BLaER1 treated with 17β-estradiol and CSF1 and Interleukin-3, amounts not matched to agents 10 nM and 100 nM (cell line): ENCODE measurements around the gene ASCC2.
A peak's percentile ranks its signal among the peaks of the same experiment; 100 is the strongest.

Experiments used
- H3K27ac ChIP-seq, 11 experiments: shearing (Covaris generic); formaldehyde crosslinking; 2 replicates each; pipeline ENCODE4 v1.8.1; 2022
- H3K27me3 ChIP-seq, 11 experiments: shearing (Covaris generic); formaldehyde crosslinking; 2 replicates each; pipeline ENCODE4 v1.8.1; 2022
- H3K36me3 ChIP-seq, 11 experiments: shearing (Covaris generic); formaldehyde crosslinking; 2 replicates each; pipeline ENCODE4 v1.8.1; 2022
- H3K4me1 ChIP-seq, 10 experiments: shearing (Covaris generic); formaldehyde crosslinking; 2 replicates each; pipeline ENCODE4 v1.8.1; 2022
- H3K4me2 ChIP-seq, 11 experiments: shearing (Covaris generic); formaldehyde crosslinking; 2 replicates each; pipeline ENCODE4 v1.8.1; 2022
- H3K4me3 ChIP-seq, 10 experiments: shearing (Covaris generic); formaldehyde crosslinking; 2 replicates each; pipeline ENCODE4 v1.8.1; 2022
- H3K9ac ChIP-seq, 11 experiments: shearing (Covaris generic); formaldehyde crosslinking; 2 replicates each; pipeline ENCODE4 v1.8.1; 2022
- H3K9me3 ChIP-seq, 11 experiments: shearing (Covaris generic); formaldehyde crosslinking; replicated peaks in 1 of 11; 2 replicates each; pipeline ENCODE4 v1.8.1; 2022
- H4K20me1 ChIP-seq, 11 experiments: shearing (Covaris generic); formaldehyde crosslinking; 2 replicates each; pipeline ENCODE4 v1.8.1; 2022
- Cebpa-rat ChIP-seq, 11 experiments: shearing (Covaris generic); IDR thresholded peaks; 2 replicates each; pipeline ENCODE4 v1.8.1; 2022

The ASCC2 gene

DNA sequence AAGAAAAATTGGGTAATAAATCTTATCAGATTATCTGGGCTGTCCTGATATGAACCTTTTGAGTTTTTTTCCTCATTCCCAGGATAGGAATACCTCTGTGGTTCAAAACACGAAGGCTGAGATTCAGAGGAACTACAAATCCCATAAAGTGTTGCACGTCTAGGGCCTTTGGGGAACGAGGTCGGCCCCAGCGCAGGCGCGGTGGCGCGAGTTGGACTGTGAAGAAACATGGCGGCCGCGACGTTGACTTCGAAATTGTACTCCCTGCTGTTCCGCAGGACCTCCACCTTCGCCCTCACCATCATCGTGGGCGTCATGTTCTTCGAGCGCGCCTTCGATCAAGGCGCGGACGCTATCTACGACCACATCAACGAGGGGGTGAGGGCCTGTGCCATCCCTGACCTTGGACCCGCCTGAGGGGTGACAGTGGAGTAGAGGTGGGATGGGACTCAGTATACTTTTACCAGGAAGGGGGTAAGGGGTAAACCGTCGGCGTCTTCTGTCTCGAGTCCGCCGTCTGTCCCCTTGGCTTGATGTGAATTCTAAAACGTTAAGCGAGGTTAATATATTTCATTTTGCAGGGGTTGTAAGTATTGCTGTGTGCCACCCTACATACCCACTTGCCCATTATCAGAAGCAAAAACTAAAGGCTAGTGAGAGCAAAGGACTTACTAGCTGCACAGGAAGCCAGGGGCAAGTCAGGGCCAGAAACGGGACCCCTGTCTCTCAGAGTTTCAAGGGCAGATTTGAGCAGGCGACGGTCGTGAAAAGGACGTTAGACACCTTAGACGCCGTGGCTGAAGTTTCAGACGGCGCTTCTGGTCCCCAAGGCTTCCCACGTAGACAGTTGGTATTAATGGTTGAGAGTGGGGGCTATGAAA lies 70.7 kb downstream of the ASCC2 start, which contains the start of gene UQCR10:
Gene UQCR10, plus strand, starts transcription at position 199 of the 881 bp plus-strand sequence. Its CDS starts 30 bp downstream, at position 229.
- no peaks in the 10 kb centered on the region for H3K27me3 ChIP-seq
- peaks cover 0 to 24% (median 0%) of the 10 kb centered on the region in 11 experiments; a peak in 4 of 22 replicates for H4K20me1 ChIP-seq
- peak within 1 kb of the TSS; percentile 79 to 95 (median 92) for H3K4me2 ChIP-seq
- peak within 1 kb of the TSS; percentile 77 to 93 (median 84) for H3K4me3 ChIP-seq
- peak within 1 kb of the TSS; percentile 84 to 94 (median 90) for H3K9ac ChIP-seq
- peaks cover 23 to 37% (median 28%) of the 10 kb centered on the region in 11 experiments for H3K36me3 ChIP-seq
- H3K27ac ChIP-seq = peak within 1 kb of the TSS; percentile 84 to 96 (median 90)
- H3K9me3 ChIP-seq = no peaks in the 10 kb centered on the region
- TF ChIP-seq Cebpa-rat (IDR thresholded peaks at IDR 0.05) = no peak
- H3K4me1 ChIP-seq = peaks cover 35 to 48% (median 40%) of the 10 kb centered on the region in 10 experiments

DNA sequence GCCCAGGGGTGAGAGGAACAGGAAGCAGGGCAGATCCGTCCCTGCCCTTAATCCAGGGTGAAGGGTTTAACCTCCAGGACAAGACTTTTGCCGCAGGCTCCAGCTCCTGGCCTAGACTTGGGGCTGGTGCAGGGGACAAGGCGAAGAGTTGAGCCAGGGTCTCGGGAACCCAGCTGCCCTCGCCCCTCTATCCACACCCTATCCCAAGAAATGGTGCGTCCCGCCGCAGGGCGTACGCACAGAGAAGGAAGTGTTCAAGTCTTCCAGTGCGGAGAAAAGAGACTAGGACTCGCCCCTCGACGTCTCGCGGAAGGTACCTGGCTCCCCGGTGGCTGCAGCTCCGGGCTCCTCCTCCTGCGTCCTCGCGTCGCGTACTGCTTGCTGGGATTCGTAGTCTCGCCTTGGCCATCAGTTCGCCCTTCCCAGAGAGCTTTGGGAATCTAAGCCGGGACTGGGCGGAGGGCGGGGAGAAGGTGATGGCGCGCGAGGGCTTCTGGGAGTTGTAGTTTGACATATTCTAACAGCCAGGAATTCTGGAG lies 71.4 kb downstream of the ASCC2 start, which contains the start of gene ZMAT5:
Gene ZMAT5, minus strand, starts transcription at position 376 of the 539 bp plus-strand sequence. CDS start 18,463 bp downstream, outside the sequence.
- peaks cover 23 to 36% (median 28%) of the 10 kb centered on the region in 11 experiments for H3K36me3 ChIP-seq
- H3K27me3 ChIP-seq = no peaks in the 10 kb centered on the region
- no peaks in the 10 kb centered on the region for H3K9me3 ChIP-seq
- H3K4me3 ChIP-seq = peak within 1 kb of the TSS; percentile 77 to 93 (median 84)
- H3K27ac ChIP-seq = peak within 1 kb of the TSS; percentile 84 to 96 (median 90)
- peaks cover 0 to 24% (median 0%) of the 10 kb centered on the region in 11 experiments; a peak in 4 of 22 replicates for H4K20me1 ChIP-seq
- H3K9ac ChIP-seq = peak within 1 kb of the TSS; percentile 84 to 94 (median 90)
- TF ChIP-seq Cebpa-rat (IDR thresholded peaks at IDR 0.05) = no peak
- H3K4me2 ChIP-seq = peak within 1 kb of the TSS; percentile 79 to 95 (median 92)
- peaks cover 35 to 48% (median 40%) of the 10 kb centered on the region in 10 experiments for H3K4me1 ChIP-seq

DNA sequence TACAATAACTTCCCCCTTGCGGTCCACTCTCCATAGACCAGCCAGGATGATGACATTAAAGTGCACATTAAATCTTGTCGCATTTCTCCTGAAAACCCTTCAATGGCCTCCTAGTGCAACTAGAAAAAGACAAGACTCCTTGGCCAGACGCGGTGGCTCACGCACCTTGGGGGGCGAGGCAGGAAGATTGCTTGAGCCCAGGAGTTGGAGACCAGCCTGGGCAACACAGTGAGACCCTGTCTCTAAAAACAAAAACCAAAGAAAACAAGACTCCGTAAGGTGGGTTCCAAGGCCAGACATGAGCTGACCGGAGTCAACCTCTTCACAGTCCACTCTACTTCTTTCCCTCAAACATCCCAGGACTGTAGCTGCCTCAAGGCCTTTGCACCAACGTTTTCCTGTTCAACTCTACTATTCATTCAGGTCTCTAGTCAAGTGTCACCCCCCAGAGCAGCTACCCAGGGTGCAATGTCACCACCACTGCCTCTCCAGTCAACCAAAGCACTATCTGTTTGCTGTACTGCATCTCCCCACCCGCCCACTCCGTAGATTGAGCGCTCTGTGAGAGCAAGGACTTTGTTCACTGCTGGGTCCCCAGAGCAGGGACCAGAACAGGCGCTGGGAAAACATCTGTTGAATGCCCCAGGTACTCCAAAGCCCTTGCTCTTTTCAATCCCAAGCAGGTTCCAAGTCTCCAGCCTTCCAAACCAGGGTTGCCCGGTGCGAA lies 72.0 kb downstream of the ASCC2 start:
- H3K36me3 ChIP-seq = peaks cover 19 to 29% (median 23%) of the 10 kb centered on the region in 11 experiments
- peak overlapping the region; percentile 77 to 93 (median 84) for H3K4me3 ChIP-seq
- H3K4me2 ChIP-seq = peak overlapping the region; percentile 78 to 95 (median 92)
- H3K9me3 ChIP-seq = no peaks in the 10 kb centered on the region
- peaks cover 0 to 24% (median 0%) of the 10 kb centered on the region in 11 experiments; a peak in 4 of 22 replicates for H4K20me1 ChIP-seq
- H3K9ac ChIP-seq = peak overlapping the region; percentile 84 to 94 (median 90)
- H3K27me3 ChIP-seq = no peaks in the 10 kb centered on the region
- H3K27ac ChIP-seq = peak overlapping the region; percentile 84 to 96 (median 90)
- peaks cover 35 to 49% (median 40%) of the 10 kb centered on the region in 10 experiments for H3K4me1 ChIP-seq
- no peak for TF ChIP-seq Cebpa-rat (IDR thresholded peaks at IDR 0.05)

DNA sequence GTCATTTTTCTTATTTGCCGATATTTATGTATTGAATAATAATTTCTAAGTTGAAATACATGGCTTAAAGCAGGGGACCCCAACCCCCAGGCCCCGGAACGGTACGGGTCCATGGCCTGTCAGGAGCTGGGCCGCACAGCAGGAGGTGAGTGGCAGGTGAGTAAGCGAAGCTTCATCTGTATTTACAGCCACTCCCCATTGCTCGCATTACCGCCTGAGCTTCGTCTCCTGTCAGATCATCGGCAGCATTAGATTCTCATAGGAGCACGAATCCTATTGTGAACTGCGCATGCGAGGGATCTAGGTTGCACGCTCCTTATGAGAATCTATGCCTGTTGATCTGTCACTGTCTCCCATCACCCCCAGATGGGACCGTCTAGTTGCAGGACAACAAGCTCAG lies 75.8 kb downstream of the ASCC2 start:
- H3K9ac ChIP-seq = no peak overlapping the region
- no peaks in the 10 kb centered on the region for H3K36me3 ChIP-seq
- no peak for TF ChIP-seq Cebpa-rat (IDR thresholded peaks at IDR 0.05)
- H4K20me1 ChIP-seq = peaks cover 0 to 24% (median 0%) of the 10 kb centered on the region in 11 experiments; a peak in 2 of 22 replicates
- peaks cover 44 to 67% (median 58%) of the 10 kb centered on the region in 10 experiments for H3K4me1 ChIP-seq
- H3K9me3 ChIP-seq = no peaks in the 10 kb centered on the region
- no peak overlapping the region for H3K4me2 ChIP-seq
- H3K27me3 ChIP-seq = no peaks in the 10 kb centered on the region
- no peak overlapping the region for H3K4me3 ChIP-seq
- no peak overlapping the region for H3K27ac ChIP-seq

DNA sequence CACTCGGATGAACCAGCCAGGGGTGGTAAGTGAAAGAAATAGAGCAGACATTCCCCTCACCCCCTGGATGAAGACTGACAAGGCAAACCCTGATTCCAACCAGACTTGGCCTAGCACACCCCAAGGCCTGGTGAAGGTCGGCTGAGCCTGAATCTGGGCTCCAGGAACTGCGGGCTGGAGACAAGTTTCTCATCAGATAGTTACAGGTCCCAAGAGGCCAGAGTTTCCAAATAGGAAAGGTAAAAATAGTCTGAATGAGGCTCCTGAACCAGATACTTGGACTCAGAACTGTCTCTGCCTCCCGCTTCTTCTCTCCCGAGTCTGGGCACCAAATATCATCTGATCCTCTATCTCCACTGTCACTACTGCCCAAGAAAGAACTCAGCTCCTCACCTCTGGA lies 79.1 kb downstream of the ASCC2 start:
- Histone ChIP-seq H3K4me2 (peak overlapping the region; percentile 43 to 91 (median 82)), H3K27me3 (no peaks in the 10 kb centered on the region), H3K36me3 (peaks cover 0 to 6% (median 0%) of the 10 kb centered on the region in 11 experiments; a peak in 3 of 22 replicates), H4K20me1 (peaks cover 0 to 35% (median 0%) of the 10 kb centered on the region in 11 experiments; a peak in 2 of 22 replicates), H3K27ac (peak overlapping the region in 10 of 11 experiments; percentile 11 to 91 (median 80); a peak in 19 of 22 replicates), H3K9me3 (no peaks in the 10 kb centered on the region), H3K9ac (peak overlapping the region; percentile 47 to 82 (median 74)), H3K4me1 (peaks cover 36 to 78% (median 68%) of the 10 kb centered on the region in 10 experiments), H3K4me3 (peak overlapping the region in 6 of 10 experiments; percentile 6 to 34 (median 28); a peak in 8 of 20 replicates)
- TF ChIP-seq Cebpa-rat (IDR thresholded peaks at IDR 0.05) = peak in 4 of 11 experiments; percentile 36 to 78 (median 46); a peak in 3 of 22 replicates

DNA sequence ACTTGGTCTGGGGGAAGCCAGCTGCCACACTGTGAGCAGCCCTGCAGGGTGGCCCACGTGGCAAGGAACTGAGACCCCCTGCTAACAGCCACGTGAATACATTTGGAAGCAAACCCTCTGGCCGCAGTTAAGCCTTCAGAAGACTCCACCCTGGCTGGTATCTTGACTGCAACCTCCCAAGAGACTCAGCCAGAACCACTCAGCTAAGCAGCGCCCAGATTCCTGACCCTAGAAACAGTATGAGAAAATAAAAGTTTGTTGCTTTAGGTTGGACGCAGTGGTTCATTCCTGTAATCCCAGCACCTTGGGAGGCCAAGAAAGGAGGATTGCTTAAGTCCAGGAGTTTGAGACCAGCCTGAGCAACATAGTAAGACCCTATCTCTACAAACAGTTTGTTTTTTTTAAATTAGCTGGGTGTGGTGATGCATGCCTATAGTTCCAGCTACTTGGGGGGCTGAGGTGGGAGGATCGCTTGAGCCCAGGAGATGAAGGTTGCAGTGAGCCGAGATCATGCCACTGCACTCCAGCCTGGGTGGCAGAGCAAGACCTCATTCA lies 79.9 kb downstream of the ASCC2 start:
- H3K9ac ChIP-seq = peak overlapping the region in 10 of 11 experiments; percentile 47 to 82 (median 74); a peak in 18 of 22 replicates
- peak overlapping the region in 5 of 10 experiments; percentile 6 to 34 (median 30); a peak in 5 of 20 replicates for H3K4me3 ChIP-seq
- H3K27ac ChIP-seq = peak overlapping the region in 9 of 11 experiments; percentile 37 to 91 (median 80); a peak in 17 of 22 replicates
- TF ChIP-seq Cebpa-rat (IDR thresholded peaks at IDR 0.05) = no peak
- H3K9me3 ChIP-seq = no peaks in the 10 kb centered on the region
- H3K27me3 ChIP-seq = no peaks in the 10 kb centered on the region
- H4K20me1 ChIP-seq = peaks cover 0 to 35% (median 0%) of the 10 kb centered on the region in 11 experiments; a peak in 2 of 22 replicates
- H3K4me1 ChIP-seq = peaks cover 32 to 83% (median 73%) of the 10 kb centered on the region in 10 experiments
- H3K4me2 ChIP-seq = peak overlapping the region; percentile 43 to 91 (median 82); a peak in 21 of 22 replicates
- peaks cover 0 to 10% (median 0%) of the 10 kb centered on the region in 11 experiments; a peak in 4 of 22 replicates for H3K36me3 ChIP-seq

DNA sequence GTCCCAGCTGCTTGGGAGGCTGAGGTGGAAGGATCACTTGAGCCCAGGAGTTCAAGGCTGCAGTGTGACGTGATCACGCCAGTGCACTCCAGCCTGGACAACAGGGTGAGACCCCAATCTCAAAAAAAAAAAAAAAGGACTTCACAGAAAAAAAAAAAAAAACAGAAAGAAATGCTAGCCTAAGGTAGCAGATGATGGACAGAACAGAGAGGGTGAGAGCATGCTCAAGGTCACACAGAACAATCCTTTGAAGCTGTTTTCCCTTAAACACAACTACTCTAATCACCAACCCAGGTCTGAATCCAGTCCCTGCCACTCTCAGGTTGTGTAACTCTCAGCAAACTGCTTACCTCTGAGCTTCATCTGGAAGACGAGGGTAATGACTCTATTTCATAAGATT lies 81.0 kb downstream of the ASCC2 start:
- Histone ChIP-seq H3K9me3 (no peaks in the 10 kb centered on the region), H3K27me3 (no peaks in the 10 kb centered on the region), H3K9ac (peak overlapping the region in 5 of 11 experiments; percentile 3 to 82 (median 77); a peak in 6 of 22 replicates), H3K4me1 (peaks cover 34 to 94% (median 83%) of the 10 kb centered on the region in 10 experiments), H3K27ac (peak overlapping the region in 6 of 11 experiments; percentile 80 to 91 (median 85); a peak in 11 of 22 replicates), H3K4me3 (no peak overlapping the region), H3K36me3 (peaks cover 0 to 15% (median 0%) of the 10 kb centered on the region in 11 experiments; a peak in 5 of 22 replicates), H4K20me1 (peaks cover 0 to 35% (median 0%) of the 10 kb centered on the region in 11 experiments; a peak in 2 of 22 replicates), H3K4me2 (peak overlapping the region in 9 of 11 experiments; percentile 58 to 91 (median 82); a peak in 18 of 22 replicates)
- no peak for TF ChIP-seq Cebpa-rat (IDR thresholded peaks at IDR 0.05)
